ENCODE data around the gene MUC5AC.

DNA sequence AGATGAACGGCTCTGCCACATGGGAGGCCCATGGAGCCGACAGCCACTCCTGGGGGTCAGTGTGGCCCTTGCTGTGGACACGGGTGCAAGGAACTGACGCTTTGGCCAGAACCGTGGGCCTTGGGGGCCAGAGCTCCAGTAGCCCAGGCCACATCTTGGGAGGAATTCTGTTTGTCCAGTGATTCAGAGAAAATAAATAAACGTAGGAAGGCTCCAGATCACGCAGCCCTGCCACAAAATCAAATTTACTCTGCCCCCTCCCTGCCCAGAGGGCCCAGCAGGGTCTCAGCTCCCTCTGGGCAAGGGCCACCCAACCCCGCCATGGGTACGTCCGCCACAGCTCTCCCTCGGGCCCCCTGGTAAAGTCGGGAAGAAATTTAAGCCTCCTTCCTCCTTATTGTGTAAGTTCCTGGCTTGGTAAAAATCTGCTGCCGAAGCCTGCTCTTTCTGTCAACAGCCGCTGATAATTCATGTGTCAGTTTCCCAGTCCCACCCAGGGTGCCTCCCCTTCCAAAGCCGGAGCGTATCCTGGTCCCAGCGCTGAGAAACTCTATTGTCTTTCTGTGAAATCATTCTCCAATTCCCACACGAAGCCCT is 6.9 kb upstream of the MUC5AC start:
- TF ChIP-seq, protein P1, sequence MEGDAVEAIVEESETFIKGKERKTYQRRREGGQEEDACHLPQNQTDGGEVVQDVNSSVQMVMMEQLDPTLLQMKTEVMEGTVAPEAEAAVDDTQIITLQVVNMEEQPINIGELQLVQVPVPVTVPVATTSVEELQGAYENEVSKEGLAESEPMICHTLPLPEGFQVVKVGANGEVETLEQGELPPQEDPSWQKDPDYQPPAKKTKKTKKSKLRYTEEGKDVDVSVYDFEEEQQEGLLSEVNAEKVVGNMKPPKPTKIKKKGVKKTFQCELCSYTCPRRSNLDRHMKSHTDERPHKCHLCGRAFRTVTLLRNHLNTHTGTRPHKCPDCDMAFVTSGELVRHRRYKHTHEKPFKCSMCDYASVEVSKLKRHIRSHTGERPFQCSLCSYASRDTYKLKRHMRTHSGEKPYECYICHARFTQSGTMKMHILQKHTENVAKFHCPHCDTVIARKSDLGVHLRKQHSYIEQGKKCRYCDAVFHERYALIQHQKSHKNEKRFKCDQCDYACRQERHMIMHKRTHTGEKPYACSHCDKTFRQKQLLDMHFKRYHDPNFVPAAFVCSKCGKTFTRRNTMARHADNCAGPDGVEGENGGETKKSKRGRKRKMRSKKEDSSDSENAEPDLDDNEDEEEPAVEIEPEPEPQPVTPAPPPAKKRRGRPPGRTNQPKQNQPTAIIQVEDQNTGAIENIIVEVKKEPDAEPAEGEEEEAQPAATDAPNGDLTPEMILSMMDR (IDR thresholded peaks at IDR 0.05) = no peak
- TF ChIP-seq POLR2A (IDR thresholded peaks at IDR 0.05) = no peak
